Measurements from ENCODE around the gene ARHGEF4. TPM values are rescaled to one million over a fixed set of nuclear protein-coding genes. Genes with fewer than 3 reads are reported as not detected.

ARHGEF4 gene
- total RNA-seq, 2 donors from 2014 or later = 50.3 to 54.7 TPM

GRCh38 chr2:130878933-130879332 lies 42.2 kb downstream of the ARHGEF4 start:
- H3K4me1 ChIP-seq (ENCODE audit: control insufficient read depth, insufficient read depth, low read length) = no peaks in the 10 kb centered on the region
- 83 to 92% methylated on average over 2 of the region's 2 CpGs for WGBS, 2 experiments (ENCODE audit: insufficient coverage in 1 of 2, insufficient read length in 1 of 2)
- H3K27ac ChIP-seq (ENCODE audit: low read depth, low read length) = no peak overlapping the region
- no peak overlapping the region for H3K4me3 ChIP-seq (ENCODE audit: low read length)
- Mint-ChIP-seq H3K4me1 (no peaks in the 10 kb centered on the region), H3K27me3 (ENCODE audit: insufficient read depth) (no peaks in the 10 kb centered on the region), H3K27ac (no peak overlapping the region), H3K36me3 (ENCODE audit: low read depth) (no peaks in the 10 kb centered on the region), H3K9me3 (peaks cover 5% of the 10 kb centered on the region), H3K4me3 (no peak overlapping the region)
- H3K9me3 ChIP-seq (ENCODE audit: control insufficient read depth, low read length) = no peaks in the 10 kb centered on the region
- no peaks in the 10 kb centered on the region for H3K27me3 ChIP-seq (ENCODE audit: control insufficient read depth, insufficient read depth, low read length, poor library complexity, severe bottlenecking)
- H3K36me3 ChIP-seq (ENCODE audit: control insufficient read depth, insufficient read depth, low read length) = no peaks in the 10 kb centered on the region
- no peak for DNase-seq
- no peak overlapping the region for H3K9ac ChIP-seq (ENCODE audit: extremely low read depth, low read length, poor library complexity, severe bottlenecking)
- no peak for TF ChIP-seq CTCF (conservative IDR thresholded peaks at IDR 0.05)

- no peak overlapping the region for H3K27ac ChIP-seq (ENCODE audit: low read depth, low read length)
- no peak overlapping the region for H3K4me3 ChIP-seq (ENCODE audit: low read length)
These were observed 45.5 kb downstream of the ARHGEF4 start for GRCh38 chr2:130882111-130882690.

GRCh38 chr2:130882991-130883390 lies 46.3 kb downstream of the ARHGEF4 start:
- Histone ChIP-seq H3K27me3 (ENCODE audit: control insufficient read depth, insufficient read depth, low read length, poor library complexity, severe bottlenecking) (no peaks in the 10 kb centered on the region), H3K27ac (ENCODE audit: low read depth, low read length) (no peak overlapping the region), H3K36me3 (ENCODE audit: control insufficient read depth, insufficient read depth, low read length) (no peaks in the 10 kb centered on the region), H3K9ac (ENCODE audit: extremely low read depth, low read length, poor library complexity, severe bottlenecking) (no peak overlapping the region), H3K4me1 (ENCODE audit: control insufficient read depth, insufficient read depth, low read length) (no peaks in the 10 kb centered on the region), H3K9me3 (ENCODE audit: control insufficient read depth, low read length) (no peaks in the 10 kb centered on the region), H3K4me3 (ENCODE audit: low read length) (no peak overlapping the region)
- 94 to 100% methylated on average over 3 to 6 of the region's 6 CpGs for WGBS, 2 experiments (ENCODE audit: insufficient coverage in 1 of 2, insufficient read length in 1 of 2)
- H3K36me3 Mint-ChIP-seq (ENCODE audit: low read depth) = no peaks in the 10 kb centered on the region
- no peaks in the 10 kb centered on the region for H3K9me3 Mint-ChIP-seq
- TF ChIP-seq CTCF (conservative IDR thresholded peaks at IDR 0.05) = no peak
- H3K4me3 Mint-ChIP-seq = no peak overlapping the region
- no peak overlapping the region for H3K27ac Mint-ChIP-seq
- no peaks in the 10 kb centered on the region for H3K27me3 Mint-ChIP-seq (ENCODE audit: insufficient read depth)
- no peaks in the 10 kb centered on the region for H3K4me1 Mint-ChIP-seq
- DNase-seq = no peak

More at GRCh38 chr2:130882111-130882690, 45.5 kb downstream of the ARHGEF4 start:
- no peak for DNase-seq
- 84% methylated on average over 6 of the region's 6 CpGs; no CpG with 5 or more reads in 1 of the 2 experiments for WGBS, 2 experiments (ENCODE audit: insufficient coverage in 1 of 2, insufficient read length in 1 of 2)
- H3K36me3 Mint-ChIP-seq (ENCODE audit: low read depth) = no peaks in the 10 kb centered on the region
- no peaks in the 10 kb centered on the region for H3K4me1 ChIP-seq (ENCODE audit: control insufficient read depth, insufficient read depth, low read length)
- TF ChIP-seq CTCF (conservative IDR thresholded peaks at IDR 0.05) = no peak
- no peaks in the 10 kb centered on the region for H3K27me3 ChIP-seq (ENCODE audit: control insufficient read depth, insufficient read depth, low read length, poor library complexity, severe bottlenecking)
- H3K9me3 ChIP-seq (ENCODE audit: control insufficient read depth, low read length) = no peaks in the 10 kb centered on the region
- H3K36me3 ChIP-seq (ENCODE audit: control insufficient read depth, insufficient read depth, low read length) = no peaks in the 10 kb centered on the region
- H3K4me1 Mint-ChIP-seq = no peaks in the 10 kb centered on the region
- H3K27ac Mint-ChIP-seq = no peak overlapping the region
- H3K4me3 Mint-ChIP-seq = no peak overlapping the region
- no peak overlapping the region for H3K9ac ChIP-seq (ENCODE audit: extremely low read depth, low read length, poor library complexity, severe bottlenecking)
- no peaks in the 10 kb centered on the region for H3K27me3 Mint-ChIP-seq (ENCODE audit: insufficient read depth)
- no peaks in the 10 kb centered on the region for H3K9me3 Mint-ChIP-seq
